NCI-H526 (cell line): ENCODE results near the gene NACAD.
"Not testable (repeated sequence)": the region's sequence is repeated elsewhere in the genome, so short reads cannot be mapped to it uniquely, and the experiment has no call there.

Source experiments
- DNase-seq, 2 experiments: peaks; one replicate each; lab custom pipeline; 2025; lab: John Stamatoyannopoulos, UW

NACAD gene

DNA sequence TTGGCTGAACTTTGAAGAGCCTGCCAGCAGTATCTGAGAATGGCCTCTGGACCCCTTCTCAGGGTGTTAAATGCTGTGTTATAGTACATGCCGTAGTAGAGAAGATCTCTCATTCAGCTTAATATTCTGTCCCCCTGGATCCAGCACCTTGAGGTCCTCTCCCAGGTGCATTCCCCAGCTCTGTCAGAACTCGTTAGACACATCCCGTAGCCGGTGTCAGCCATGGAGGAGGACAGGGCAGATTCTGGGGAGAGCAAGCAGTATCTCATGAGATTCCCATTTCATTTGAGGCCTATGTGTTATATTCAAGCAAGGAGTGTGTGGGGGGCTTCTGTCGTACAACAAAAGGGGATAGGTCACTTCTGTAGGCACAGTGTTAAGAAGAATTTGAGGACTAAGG lies 34.8 kb downstream of the NACAD start:
- DNase-seq: no peak

DNA sequence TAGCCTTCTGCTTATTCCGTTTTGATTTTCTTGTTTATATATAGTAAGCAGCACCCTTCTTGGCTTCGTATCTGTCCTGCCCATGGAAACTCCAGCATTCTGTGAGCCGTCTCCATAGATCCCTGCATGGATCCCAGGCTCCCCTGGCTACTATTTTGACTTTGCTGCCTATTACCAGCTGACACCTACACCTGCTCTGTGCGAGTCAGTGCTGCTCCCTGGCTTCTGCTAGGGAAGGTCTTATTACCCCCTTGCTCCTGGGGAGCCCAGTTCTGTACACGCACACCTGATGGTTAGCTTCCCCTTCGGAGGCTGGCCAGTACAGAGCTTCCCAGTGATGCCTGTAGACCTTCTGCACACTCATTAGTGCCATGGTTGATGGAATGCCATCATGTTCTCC lies 35.4 kb downstream of the NACAD start:
- no peak for DNase-seq

GRCh38 chr7:45052011-45052410 lies 36.8 kb downstream of the NACAD start:
- no peak for DNase-seq

- no peak for DNase-seq
Observed at GRCh38 chr7:45050198-45050597, 38.6 kb downstream of the NACAD start.

DNA sequence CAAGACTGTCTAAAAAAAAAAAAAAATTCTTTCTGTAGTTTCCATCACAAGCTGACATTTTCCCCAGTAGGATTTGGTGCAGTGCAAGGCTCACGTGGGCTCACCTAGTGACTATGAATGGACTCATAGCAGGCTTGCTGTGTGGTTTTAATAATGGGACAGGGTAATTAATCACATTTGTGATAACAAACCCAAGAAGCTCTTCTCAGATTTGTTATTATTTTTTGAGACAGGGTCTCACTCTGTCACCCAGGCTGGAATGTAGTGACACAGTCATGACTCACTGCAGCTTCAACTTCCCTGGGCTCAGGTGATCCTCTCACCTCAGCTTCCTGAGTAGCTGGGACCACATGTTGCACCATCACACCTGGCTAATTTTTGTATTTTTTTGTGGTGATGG lies 40.0 kb downstream of the NACAD start:
- DNase-seq: no peak

DNA sequence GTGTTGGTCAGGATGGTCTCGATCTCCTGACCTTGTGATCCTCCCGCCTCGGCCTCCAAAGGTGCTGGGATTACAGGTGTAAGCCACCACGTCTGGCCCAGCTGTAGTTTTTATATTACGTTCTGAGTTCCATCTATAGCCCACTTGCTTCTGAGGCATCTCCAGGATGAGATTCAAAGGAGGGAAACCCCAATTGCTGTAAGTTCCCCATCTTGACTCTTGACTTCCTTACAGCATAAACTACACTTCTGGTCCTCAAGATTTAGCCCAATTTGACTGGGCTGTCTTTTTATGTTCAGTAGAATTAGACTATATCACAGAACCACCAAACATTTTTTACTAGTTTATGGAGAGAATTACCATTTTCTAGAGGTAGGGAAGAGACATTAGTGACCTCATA lies 44.4 kb downstream of the NACAD start:
- no peak for DNase-seq

- no peak for DNase-seq
Observed at GRCh38 chr7:45039106-45039505, 49.7 kb downstream of the NACAD start.

GRCh38 chr7:45037876-45038275 lies 50.9 kb downstream of the NACAD start:
- no peak for DNase-seq

DNA sequence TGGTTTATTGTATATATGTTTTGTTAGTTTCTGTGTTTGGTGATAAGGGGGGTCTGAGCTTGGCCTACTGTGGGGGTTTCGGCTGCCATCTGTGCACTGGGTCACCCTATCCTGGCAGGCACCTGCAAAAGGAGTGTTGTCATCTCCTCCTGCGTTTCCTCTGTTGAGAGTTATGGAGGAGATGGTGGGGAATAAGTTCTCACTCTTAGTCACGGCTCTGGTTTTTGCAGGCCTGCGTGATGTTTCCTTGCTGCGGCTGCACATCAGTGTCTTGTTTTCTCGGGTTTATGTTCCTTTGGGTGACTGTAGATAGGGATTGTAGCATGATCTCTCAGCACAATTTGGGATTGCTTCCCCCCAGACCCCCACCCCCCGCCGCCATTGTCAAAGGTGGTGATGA lies 52.0 kb downstream of the NACAD start:
- DNase-seq: no peak

DNA sequence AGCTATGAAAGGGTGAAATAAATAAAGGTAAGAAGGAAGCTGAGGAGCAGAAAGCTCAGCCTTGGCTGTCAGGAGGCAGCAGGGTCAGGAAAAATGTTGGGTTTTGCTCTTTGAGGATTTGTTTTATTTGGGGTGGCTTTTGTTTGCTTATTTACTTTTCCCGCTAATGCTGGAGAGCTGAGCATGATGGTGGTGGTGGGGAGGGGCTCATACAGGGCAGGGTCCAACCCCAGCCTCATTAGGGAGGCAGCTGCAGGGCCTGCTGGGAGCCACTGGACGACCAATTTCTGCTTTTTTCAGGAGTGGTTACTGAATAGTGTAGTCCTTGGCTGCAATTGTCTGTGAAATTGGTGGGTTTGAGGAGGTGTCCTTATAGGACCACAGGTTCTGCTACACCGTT lies 52.5 kb downstream of the NACAD start:
- no peak for DNase-seq

- DNase-seq: no peak
Observed at GRCh38 chr7:45035893-45036292, 52.9 kb downstream of the NACAD start.

DNA sequence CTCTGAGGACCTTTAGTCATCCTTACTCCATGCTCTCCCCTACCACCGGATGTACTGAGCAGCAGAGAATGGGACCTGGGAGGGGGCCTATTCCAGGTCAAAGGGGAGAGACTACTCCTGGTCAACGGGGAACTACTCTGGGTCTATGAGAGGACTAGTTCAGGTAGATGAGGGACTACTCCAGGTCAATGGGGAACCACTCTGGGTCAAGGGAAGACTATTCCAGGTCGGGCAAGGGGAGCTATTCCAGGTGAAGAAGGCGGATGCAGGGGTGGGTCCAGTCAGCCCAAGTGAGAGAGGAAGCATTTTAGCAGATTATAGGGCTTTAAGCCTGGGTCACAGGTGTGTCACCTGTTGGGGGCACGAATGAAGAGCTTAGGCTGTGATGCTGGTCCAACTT lies 53.4 kb downstream of the NACAD start:
- DNase-seq: no peak

GRCh38 chr7:45034710-45035109 lies 54.1 kb downstream of the NACAD start:
- not testable (repeated sequence) for DNase-seq

DNA sequence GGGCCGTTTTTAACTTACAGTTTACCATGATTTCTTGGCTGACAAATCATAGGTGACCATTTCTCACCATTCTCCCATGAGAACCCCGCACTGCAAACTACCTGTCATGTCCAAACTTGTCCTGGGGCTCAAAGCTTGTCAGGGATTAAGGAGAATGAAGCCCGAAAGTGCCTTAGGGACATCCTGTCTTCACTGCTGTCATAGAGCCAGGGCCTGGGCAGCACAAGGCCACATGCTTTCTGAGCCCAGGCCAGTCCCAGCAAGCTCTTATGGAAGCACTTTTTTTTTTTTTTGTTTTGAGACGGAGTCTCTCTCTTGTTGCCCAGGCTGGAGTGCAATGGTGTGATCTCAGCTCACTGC lies 54.9 kb downstream of the NACAD start:
- DNase-seq: no peak

GRCh38 chr7:45033261-45033930 lies 55.4 kb downstream of the NACAD start:
- DNase-seq: no peak

DNA sequence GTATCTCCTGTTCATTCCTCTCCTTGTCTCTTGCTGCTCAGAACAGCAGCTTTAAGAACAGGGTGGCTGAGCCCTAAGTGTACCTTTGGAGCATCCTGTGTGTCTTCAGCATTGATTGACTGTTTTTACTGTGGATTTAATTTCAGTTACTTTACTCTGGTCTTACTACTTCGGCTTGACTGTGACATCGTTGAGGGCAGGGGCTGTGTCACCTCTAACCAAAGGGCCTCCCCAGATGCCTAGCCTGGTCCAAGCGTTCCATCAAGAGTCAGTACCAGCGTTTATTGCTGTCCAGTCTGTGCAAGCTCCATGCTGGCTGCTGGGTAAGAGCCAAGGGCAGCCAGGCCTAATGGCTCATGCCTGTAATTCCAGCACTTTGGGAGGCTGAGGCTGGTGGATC lies 56.3 kb downstream of the NACAD start:
- DNase-seq: no peak

DNA sequence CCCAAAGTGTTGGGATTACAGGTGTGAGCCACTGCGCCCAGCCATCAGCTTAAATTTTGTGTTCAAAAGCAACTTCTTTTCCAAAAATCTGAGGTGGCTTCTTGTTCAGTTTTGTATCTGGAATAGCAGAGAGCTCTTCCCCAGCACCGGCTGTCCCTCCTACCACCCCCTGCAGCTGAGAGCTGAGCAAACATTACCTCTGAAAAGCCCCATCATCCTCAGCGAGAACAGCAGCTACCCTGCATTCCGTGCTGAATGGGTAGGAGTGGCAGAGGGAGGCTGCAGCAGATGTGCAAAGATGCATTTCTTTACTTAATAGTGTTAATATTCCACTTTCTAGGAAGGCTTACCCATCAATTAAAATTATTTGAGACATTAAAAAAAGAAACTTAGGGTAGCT lies 56.9 kb downstream of the NACAD start:
- no peak for DNase-seq
